Measurements from ENCODE around the gene SDK1. TPM values are rescaled to one million over a fixed set of nuclear protein-coding genes. Genes with fewer than 3 reads are reported as not detected.

SDK1 gene
- total and polyA plus RNA-seq, 2 donors (not counting 3 experiments of a cell fraction or from before 2014, with no cell fraction given): 1.6 to 3.9 TPM

DNA sequence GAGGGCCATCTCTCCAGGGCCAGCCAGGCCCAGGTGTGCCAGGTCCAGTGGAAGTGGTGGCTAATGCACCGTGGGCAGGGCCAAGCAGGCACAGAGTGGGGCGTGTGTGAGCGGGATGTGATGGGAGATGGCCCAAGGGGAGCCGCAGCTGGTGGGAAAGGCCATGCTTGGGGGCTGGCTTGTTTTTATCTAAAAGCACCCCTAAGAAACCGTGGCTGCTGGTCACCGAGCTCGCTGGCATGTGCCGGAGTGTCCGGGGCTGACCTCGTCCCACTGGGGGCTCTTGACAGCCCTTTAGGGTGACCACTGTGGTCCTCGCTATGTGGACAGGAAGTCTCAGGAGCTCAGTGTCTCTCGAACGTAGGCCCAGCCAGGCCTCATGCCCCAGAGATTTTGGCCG lies 798.6 kb downstream of the SDK1 start:
- no peak overlapping the region for H3K9ac ChIP-seq (replicated peaks; ENCODE audit: extremely low read depth, insufficient read depth, low read length)

DNA sequence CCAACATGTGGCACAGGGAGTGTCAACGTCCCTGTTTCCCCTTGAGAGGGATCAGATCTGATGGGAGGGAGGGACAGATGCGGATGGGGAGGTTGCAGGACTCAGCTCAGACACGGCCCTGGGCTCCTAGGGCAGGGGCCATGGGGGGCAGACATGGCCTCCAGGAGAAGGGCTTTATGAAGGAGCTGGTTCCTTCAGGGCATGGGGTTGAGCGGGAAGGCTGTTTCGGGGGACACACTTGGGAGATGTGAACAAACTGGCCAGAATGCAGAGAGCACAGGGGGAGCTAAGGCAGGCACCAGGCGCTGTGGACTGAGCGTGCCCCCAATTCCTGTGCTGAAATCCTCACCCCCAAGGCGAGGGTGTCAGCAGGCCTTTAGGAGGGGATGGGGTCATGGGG lies 799.1 kb downstream of the SDK1 start:
- Histone ChIP-seq H3K9me3 (replicated peaks; ENCODE audit: control insufficient read depth, insufficient read depth, low read length) (no peaks in the 10 kb centered on the region), H3K4me1 (ENCODE audit: control insufficient read depth, extremely low read depth, insufficient read depth, low read length) (no peaks in the 10 kb centered on the region), H3K27me3 (ENCODE audit: control insufficient read depth in 2 of 2, insufficient read depth in 2 of 2, low read length in 2 of 2) (no peaks in the 10 kb centered on the region), H2AFZ (ENCODE audit: low read depth, low read length) (no peak overlapping the region), H3K36me3 (ENCODE audit: control insufficient read depth in 2 of 2, extremely low read depth in 1 of 2, insufficient read depth in 2 of 2, low read length in 2 of 2) (no peaks in the 10 kb centered on the region), H3K79me2 (ENCODE audit: control insufficient read depth, insufficient read depth, low read length) (no peaks in the 10 kb centered on the region), H3K9ac (replicated peaks; ENCODE audit: extremely low read depth, insufficient read depth, low read length) (no peak overlapping the region), H3K9me1 (replicated peaks; ENCODE audit: control insufficient read depth, extremely low read depth, insufficient read depth, low read length) (no peaks in the 10 kb centered on the region), H4K20me1 (replicated peaks; ENCODE audit: control insufficient read depth, extremely low read depth, insufficient read depth, low read length) (no peaks in the 10 kb centered on the region), H3K4me2 (ENCODE audit: insufficient read depth, low read length) (no peak overlapping the region), H3K4me3 (replicated peaks in 1 of 3; ENCODE audit: insufficient read depth in 1 of 3, low read depth in 1 of 3, low read length in 3 of 3) (no peak overlapping the region), H3K27ac (ENCODE audit: insufficient read depth, low read depth, low read length) (no peak overlapping the region)
- TF ChIP-seq POLR2AphosphoS5 (IDR thresholded peaks at IDR 0.05; ENCODE audit: insufficient read depth, low read depth, low read length): no peak
- no peak for TF ChIP-seq POLR2A (IDR thresholded peaks at IDR 0.05; ENCODE audit: low read depth, low read length)
- TF ChIP-seq FOS (IDR thresholded peaks at IDR 0.05; ENCODE audit: borderline replicate concordance, insufficient read depth, low read length): no peak
- TF ChIP-seq JUN (IDR thresholded peaks at IDR 0.05; ENCODE audit: borderline replicate concordance, insufficient read depth, insufficient read length, low read depth): no peak
- TF ChIP-seq, protein P1, sequence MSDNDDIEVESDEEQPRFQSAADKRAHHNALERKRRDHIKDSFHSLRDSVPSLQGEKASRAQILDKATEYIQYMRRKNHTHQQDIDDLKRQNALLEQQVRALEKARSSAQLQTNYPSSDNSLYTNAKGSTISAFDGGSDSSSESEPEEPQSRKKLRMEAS (IDR thresholded peaks at IDR 0.05; ENCODE audit: insufficient read depth, insufficient read length): no peak
- TF ChIP-seq, protein P2, sequence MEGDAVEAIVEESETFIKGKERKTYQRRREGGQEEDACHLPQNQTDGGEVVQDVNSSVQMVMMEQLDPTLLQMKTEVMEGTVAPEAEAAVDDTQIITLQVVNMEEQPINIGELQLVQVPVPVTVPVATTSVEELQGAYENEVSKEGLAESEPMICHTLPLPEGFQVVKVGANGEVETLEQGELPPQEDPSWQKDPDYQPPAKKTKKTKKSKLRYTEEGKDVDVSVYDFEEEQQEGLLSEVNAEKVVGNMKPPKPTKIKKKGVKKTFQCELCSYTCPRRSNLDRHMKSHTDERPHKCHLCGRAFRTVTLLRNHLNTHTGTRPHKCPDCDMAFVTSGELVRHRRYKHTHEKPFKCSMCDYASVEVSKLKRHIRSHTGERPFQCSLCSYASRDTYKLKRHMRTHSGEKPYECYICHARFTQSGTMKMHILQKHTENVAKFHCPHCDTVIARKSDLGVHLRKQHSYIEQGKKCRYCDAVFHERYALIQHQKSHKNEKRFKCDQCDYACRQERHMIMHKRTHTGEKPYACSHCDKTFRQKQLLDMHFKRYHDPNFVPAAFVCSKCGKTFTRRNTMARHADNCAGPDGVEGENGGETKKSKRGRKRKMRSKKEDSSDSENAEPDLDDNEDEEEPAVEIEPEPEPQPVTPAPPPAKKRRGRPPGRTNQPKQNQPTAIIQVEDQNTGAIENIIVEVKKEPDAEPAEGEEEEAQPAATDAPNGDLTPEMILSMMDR (IDR thresholded peaks at IDR 0.05; ENCODE audit: extremely low read depth in 1 of 2, insufficient read depth in 1 of 2, low read depth in 1 of 2, low read length in 2 of 2): no peak
- TF ChIP-seq MYC (IDR thresholded peaks at IDR 0.05; ENCODE audit: low read depth, low read length): no peak
- TF ChIP-seq GATA2 (IDR thresholded peaks at IDR 0.05; ENCODE audit: insufficient read depth, insufficient read length, low read depth, low read length): no peak
- TF ChIP-seq EZH2 (IDR thresholded peaks at IDR 0.05; ENCODE audit: borderline replicate concordance, low read depth, low read length, severe bottlenecking): no peak
- dilution Hi-C loops (cut with MboI; ENCODE audit: extremely low pct_ligation_motif_present, low sequenced_read_pairs): no loop called here
- DNase-seq (ENCODE audit: low read depth, low spot score): no peak
- ChIA-PET POLR2A (no interaction called here), CTCF (no interaction called here)
- intact Hi-C loops (cut with micrococcal nuclease): no loop called here
- BruUV-seq (replicated peaks): no TSS peak
- FAIRE-seq: no peak

More for the DNA sequence above, 798.6 kb downstream of the SDK1 start:
- Histone ChIP-seq H3K4me3 (replicated peaks in 1 of 3; ENCODE audit: insufficient read depth in 1 of 3, low read depth in 1 of 3, low read length in 3 of 3) (no peak overlapping the region), H3K4me2 (ENCODE audit: insufficient read depth, low read length) (no peak overlapping the region), H3K9me1 (replicated peaks; ENCODE audit: control insufficient read depth, extremely low read depth, insufficient read depth, low read length) (no peaks in the 10 kb centered on the region), H3K27ac (ENCODE audit: insufficient read depth, low read depth, low read length) (no peak overlapping the region), H4K20me1 (replicated peaks; ENCODE audit: control insufficient read depth, extremely low read depth, insufficient read depth, low read length) (no peaks in the 10 kb centered on the region), H3K79me2 (ENCODE audit: control insufficient read depth, insufficient read depth, low read length) (no peaks in the 10 kb centered on the region), H3K36me3 (ENCODE audit: control insufficient read depth in 2 of 2, extremely low read depth in 1 of 2, insufficient read depth in 2 of 2, low read length in 2 of 2) (no peaks in the 10 kb centered on the region), H2AFZ (ENCODE audit: low read depth, low read length) (no peak overlapping the region), H3K27me3 (ENCODE audit: control insufficient read depth in 2 of 2, insufficient read depth in 2 of 2, low read length in 2 of 2) (no peaks in the 10 kb centered on the region), H3K4me1 (ENCODE audit: control insufficient read depth, extremely low read depth, insufficient read depth, low read length) (no peaks in the 10 kb centered on the region), H3K9me3 (replicated peaks; ENCODE audit: control insufficient read depth, insufficient read depth, low read length) (no peaks in the 10 kb centered on the region)
- no TSS peak for BruUV-seq (replicated peaks)
- FAIRE-seq (no peak), DNase-seq (ENCODE audit: low read depth, low spot score) (no peak)
- ChIA-PET POLR2A (no interaction called here), CTCF (no interaction called here)
- dilution Hi-C loops (cut with MboI; ENCODE audit: extremely low pct_ligation_motif_present, low sequenced_read_pairs): no loop called here
- intact Hi-C loops (cut with micrococcal nuclease): no loop called here
- no peak for TF ChIP-seq EZH2 (IDR thresholded peaks at IDR 0.05; ENCODE audit: borderline replicate concordance, low read depth, low read length, severe bottlenecking)
- TF ChIP-seq FOS (IDR thresholded peaks at IDR 0.05; ENCODE audit: borderline replicate concordance, insufficient read depth, low read length): no peak
- no peak for TF ChIP-seq POLR2A (IDR thresholded peaks at IDR 0.05; ENCODE audit: low read depth, low read length)

All from endothelial cell of umbilical vein (primary cell).